Activated T-helper 1 cell treated with anti-CD3 and anti-CD28 coated beads, Interleukin-2, amount 50 U/mL, for 16 hours (primary cell): ENCODE data around the gene ZW10.
"Not testable (repeated sequence)": the region's sequence is repeated elsewhere in the genome, so short reads cannot be mapped to it uniquely, and the experiment has no call there.

Experiments used
- DNase-seq, 2 donors: peaks; one replicate each; pipeline ENCODE4 v3.0.0-alpha.2; 2020; ENCODE audit warnings: low read depth in 1 of 2, low spot score in 1 of 2

ZW10 gene, protein sequence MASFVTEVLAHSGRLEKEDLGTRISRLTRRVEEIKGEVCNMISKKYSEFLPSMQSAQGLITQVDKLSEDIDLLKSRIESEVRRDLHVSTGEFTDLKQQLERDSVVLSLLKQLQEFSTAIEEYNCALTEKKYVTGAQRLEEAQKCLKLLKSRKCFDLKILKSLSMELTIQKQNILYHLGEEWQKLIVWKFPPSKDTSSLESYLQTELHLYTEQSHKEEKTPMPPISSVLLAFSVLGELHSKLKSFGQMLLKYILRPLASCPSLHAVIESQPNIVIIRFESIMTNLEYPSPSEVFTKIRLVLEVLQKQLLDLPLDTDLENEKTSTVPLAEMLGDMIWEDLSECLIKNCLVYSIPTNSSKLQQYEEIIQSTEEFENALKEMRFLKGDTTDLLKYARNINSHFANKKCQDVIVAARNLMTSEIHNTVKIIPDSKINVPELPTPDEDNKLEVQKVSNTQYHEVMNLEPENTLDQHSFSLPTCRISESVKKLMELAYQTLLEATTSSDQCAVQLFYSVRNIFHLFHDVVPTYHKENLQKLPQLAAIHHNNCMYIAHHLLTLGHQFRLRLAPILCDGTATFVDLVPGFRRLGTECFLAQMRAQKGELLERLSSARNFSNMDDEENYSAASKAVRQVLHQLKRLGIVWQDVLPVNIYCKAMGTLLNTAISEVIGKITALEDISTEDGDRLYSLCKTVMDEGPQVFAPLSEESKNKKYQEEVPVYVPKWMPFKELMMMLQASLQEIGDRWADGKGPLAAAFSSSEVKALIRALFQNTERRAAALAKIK

DNA sequence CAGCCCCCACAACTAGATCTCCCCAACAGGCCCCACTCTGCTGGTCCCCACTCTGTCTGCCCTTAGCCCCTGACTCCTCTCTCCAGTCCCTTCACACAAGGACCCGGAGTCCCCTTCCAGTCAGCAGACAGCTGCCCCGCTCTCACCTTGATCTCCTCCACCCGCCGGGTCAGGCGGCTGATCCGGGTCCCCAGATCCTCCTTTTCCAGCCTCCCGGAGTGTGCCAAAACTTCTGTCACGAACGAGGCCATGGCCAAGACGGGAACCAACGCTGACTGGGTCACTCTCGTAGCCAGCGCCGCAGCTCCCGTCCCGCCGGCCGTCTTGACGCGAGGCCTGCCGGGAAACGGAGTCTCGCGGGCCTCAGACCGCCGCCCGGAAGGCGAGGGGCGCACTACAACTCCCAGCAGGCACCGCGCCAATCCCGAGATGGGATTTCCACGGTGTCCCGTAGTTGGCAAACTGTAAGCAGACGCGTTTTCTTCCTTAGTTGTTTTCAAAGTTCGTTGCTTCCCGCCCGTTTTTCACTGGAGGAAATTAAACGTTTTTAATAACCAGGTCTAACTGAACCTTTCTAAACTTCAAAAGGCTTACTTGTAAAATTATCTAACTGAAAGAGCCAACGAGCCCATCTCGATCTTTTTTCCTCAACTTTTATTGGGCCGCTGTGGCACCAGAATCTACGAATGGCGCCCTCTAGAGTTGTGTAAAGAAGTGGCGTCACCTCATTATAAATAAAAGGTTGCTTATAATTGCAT lies at the start of gene ZW10:
Gene ZW10, minus strand, starts transcription at position 277 of the 758 bp plus-strand sequence. Its CDS starts 26 bp downstream, at position 251.
- DNase-seq = peak; percentile 84 to 85

DNA sequence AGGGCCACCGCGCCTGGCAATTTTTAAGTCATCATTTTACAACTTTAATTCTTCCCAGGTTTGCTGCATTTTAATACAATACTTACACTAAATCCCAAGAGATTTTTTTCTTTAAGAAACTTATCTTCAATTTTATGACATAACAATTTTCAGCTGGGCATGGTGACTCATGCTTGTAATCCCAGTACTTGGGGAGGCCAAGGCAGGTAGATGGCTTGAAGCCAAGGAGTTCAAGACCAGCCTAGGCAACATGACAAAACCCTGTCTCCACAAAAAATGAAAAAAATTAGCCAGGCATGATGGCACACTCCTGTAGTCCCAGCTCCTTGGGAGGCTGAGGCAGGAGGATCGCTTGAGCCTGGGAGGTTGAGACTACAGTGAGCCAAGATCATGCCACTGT lies 44.9 kb upstream of the ZW10 start:
- no peak for DNase-seq

- no peak for DNase-seq
Measured at GRCh38 chr11:113817626-113818025, 44.1 kb upstream of the ZW10 start.

DNA sequence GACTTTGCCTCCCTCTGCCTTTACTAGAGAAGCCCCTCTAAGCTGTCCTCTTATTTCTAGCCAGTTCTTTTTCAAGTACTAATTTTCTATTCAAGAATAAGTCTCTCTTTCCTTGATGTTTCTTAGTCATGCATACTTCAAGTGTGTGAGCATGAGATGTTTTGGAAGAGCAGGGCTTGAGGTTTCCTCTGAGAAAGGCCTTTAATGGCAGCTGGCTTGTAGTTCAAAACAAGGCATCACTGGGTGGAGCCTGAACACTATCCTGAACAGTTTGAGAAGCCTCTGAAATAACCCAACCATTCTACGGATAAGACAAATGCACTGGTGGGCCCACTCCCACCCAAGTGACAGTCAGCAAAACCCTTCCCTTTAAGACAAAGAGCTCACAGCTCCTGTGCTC lies 43.7 kb upstream of the ZW10 start:
- no peak for DNase-seq

- no peak for DNase-seq
Measured at GRCh38 chr11:113814181-113814580, 40.7 kb upstream of the ZW10 start.

DNA sequence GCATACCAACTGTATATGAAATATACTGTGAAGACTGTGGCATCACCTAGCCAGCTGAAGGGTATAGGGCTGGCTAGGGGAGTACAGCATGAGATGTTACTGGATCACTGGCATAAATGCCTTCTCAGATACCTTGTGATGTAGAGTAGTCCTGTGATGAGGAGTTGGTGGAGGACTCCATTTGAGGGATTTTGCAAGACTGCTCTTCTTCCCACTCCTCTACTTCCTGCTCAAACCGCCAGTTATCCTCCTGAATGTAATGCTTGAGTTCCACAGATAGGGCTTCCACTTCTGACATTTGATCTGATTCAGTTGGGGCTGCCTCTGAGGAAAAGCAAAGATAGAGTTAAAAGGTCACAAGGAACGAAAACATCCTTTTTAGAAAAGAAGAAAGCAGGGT lies 35.4 kb upstream of the ZW10 start:
- DNase-seq = no peak

- DNase-seq = no peak
Measured at GRCh38 chr11:113806406-113806805, 32.9 kb upstream of the ZW10 start.

GRCh38 chr11:113805640-113806039 lies 32.1 kb upstream of the ZW10 start:
- no peak for DNase-seq

- no peak for DNase-seq
Measured at GRCh38 chr11:113802621-113803020, 29.1 kb upstream of the ZW10 start.

DNA sequence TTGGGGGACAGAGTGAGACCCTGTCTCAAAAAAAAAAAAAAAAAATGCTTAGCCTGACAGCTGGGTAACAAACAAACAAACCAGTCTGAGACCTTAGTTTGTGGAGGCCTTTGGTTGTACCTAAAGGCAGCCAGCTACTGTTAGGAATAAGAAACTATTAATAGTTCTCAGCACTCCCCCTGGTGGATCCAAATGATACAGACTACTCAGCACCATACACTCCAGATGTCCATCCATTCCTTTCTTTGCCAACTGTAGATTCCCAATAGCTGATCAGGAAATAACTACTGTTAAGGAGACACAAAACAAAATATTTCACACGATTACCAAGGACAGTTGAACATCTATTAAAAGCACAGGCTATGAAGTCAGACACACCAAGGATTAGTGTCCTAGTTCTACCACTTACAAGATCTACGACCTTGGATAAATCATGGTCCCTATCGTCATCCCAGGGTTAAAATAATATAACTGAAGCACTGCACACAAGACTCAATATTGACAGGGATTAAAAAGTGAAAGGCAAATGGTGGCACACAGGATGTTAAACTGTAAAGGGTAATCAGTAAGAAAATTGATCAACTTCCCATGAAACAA lies 23.3 kb upstream of the ZW10 start:
- no peak for DNase-seq

DNA sequence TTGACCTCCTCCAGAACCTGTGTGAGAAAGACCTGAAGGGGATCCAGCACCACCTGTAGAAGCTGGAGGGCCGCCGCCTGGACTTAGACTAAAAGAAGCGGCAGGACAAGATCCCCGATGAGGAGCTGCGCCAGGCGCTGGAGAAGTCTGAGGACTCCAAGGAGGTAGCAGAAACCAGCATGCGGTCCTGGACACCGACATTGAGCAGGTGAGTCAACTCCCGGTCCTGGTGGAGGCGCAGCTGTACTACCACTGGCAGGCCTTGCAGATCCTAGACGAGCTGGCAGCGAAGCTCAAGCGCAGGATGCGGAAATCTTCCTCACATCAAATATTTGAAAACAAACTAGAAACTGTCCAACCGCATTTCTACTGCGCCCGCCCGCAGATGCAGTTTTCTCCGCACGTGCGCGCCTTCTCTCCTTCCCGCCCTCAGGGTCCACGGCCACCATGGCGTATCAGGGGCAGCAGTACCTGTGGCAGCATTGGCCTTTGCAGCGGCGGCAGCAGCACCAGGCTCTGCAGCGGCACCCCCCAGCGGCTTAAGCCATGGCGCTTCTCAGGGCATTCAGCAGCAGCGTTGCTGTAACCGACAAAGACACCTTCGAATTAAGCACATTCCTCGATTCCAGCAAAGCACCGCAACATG lies 16.3 kb upstream of the ZW10 start:
- no peak for DNase-seq

GRCh38 chr11:113789016-113789415 lies 15.5 kb upstream of the ZW10 start:
- DNase-seq = not testable (repeated sequence)

DNA sequence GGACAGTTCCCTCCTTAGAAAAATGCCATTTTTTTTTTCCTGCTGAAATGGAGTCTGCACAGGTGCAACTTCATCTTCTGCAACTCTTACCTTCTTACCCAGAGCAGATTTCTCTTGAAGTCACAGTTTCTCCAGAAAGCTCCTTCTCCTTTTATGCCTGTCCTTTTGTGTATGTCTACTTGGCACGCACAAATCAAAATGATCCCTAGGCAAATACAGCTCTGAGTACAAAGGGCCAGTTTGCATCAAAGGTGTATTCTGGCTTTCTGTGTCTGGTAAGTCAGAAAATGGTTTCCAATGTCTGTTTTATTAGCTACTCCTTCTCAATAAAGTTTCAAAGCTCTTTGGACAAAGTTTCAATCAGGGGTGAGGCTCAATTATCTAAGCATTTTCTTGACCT lies 8.6 kb upstream of the ZW10 start:
- DNase-seq = no peak

GRCh38 chr11:113781682-113782081 lies 8.2 kb upstream of the ZW10 start:
- no peak for DNase-seq

DNA sequence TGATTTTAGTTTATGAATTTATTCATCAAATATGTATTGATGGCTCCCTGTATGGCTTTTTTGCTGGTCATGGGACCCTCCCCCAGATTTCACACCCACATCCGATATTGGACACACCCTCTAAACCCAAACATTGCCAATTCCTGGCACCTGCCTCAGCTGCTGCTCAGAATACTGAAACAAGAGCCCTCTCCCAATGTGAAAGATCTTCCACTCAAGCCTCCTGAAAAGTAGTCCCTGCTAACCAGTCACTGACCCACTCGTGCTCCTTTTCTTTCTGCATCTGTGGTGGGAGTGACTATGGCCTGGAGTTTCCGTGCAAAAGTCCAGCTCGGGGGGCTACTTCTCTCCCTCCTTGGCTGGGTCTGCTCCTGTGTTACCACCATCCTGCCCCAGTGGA lies 6.0 kb upstream of the ZW10 start, which contains the start of gene CLDN25:
Gene CLDN25, plus strand, starts transcription at position 301 of the 400 bp plus-strand sequence. Its CDS starts 0 bp downstream, at position 301.
- no peak for DNase-seq

- no peak for DNase-seq
Measured at GRCh38 chr11:113778111-113778910, 4.8 kb upstream of the ZW10 start.

GRCh38 chr11:113774174-113774503 lies 647 bp upstream of the ZW10 start:
- no peak for DNase-seq

- no peak for DNase-seq
Measured at GRCh38 chr11:113773092-113773415, 438 bp downstream of the ZW10 start.

DNA sequence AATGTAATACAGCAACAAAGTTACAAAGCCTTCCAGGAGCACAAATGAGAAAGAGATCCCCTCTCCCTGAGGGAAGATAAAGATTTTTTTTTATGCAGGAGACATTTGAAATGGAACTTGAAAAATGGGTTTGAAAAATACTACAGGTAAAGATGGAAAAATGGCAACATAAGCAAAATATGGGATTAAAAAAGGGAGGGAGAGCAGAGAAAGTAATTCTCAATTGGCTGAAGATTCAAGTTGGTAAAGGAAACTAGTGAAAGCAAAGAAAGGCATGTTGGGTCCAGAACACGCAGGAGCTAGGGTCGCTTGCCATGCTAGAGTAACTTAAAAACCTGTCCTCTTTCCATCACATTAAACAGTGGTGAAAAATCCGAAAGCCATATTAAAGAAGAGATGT lies 1.5 kb downstream of the ZW10 start:
- DNase-seq = no peak
